Activated CD4-positive, alpha-beta T cell treated with anti-CD3 and anti-CD28 coated beads for 36 hours (primary cell): ENCODE results near the gene ZNF358. TPM values are rescaled to one million over a fixed set of nuclear protein-coding genes. Genes with fewer than 3 reads are reported as not detected.
A peak's percentile ranks its signal among the peaks of the same experiment; 100 is the strongest.

ENCODE experiments used
- ATAC-seq: fragments of 200-7000 bp; cut with Tn5 transposase; one replicate; pipeline ENCODE4 v1.10.0; 2021; ENCODE audit warnings: mild to moderate bottlenecking, moderate library complexity
- CTCF ChIA-PET: fragments of 350-600 bp; sonication (Branson Sonifier 250); formaldehyde crosslinking; loops from one replicate; lab custom pipeline; 2021; ENCODE audit warnings: antibody characterized with exemption; lab: Charles Lee
- POLR2A ChIA-PET: fragments of 350-600 bp; sonication (Branson Sonifier 250); formaldehyde crosslinking; loops from one replicate; lab custom pipeline; 2021; ENCODE audit warnings: antibody characterized with exemption, inconsistent platforms; lab: Charles Lee
- DNase-seq: peaks from one replicate; pipeline ENCODE4 v3.0.0-alpha.2; 2020
- H3K27ac Mint-ChIP-seq: one replicate; pipeline ENCODE4 v1.8.0; 2021; ENCODE audit warnings: mixed read lengths
- H3K27me3 Mint-ChIP-seq: one replicate; pipeline ENCODE4 v1.8.0; 2021; ENCODE audit warnings: mixed read lengths
- H3K36me3 Mint-ChIP-seq: one replicate; pipeline ENCODE4 v1.8.0; 2021; ENCODE audit warnings: low read depth, mixed read lengths
- H3K4me1 Mint-ChIP-seq: one replicate; pipeline ENCODE4 v1.8.0; 2021; ENCODE audit warnings: mixed read lengths
- H3K4me3 Mint-ChIP-seq: one replicate; pipeline ENCODE4 v1.8.0; 2021; ENCODE audit warnings: mild to moderate bottlenecking, moderate library complexity, mixed read lengths
- H3K9me3 Mint-ChIP-seq: one replicate; pipeline ENCODE4 v1.8.0; 2021; ENCODE audit warnings: low read depth, mixed read lengths
- intact Hi-C, 2 experiments: fragments of 100-400 bp; cut with DNase I in 1 of 2; cut with micrococcal nuclease in 1 of 2; formaldehyde crosslinking; loops; one replicate each; pipeline versions ENCODE4 v1.14.2 to v1.15.1; 2022 to 2024; cut with DNase I, micrococcal nuclease
- total RNA-seq, 2 experiments: library from RNA; stranded (reverse); gene quantifications; one replicate each; pipeline ENCODE4 v1.2.3, GENCODE V29; 2021

Gene ZNF358
- total RNA-seq, 2 experiments from 2014 or later: 5.1 to 8.5 TPM

- intact Hi-C loops: loop anchor here (1.0 kb wide), 8 partner anchors 12 to 1097 kb away; partner anchors contain the start of genes PET100 (in 1 of the 2), PEX11G (in 1 of the 2) and XAB2 (in 1 of the 2)
- peaks cover 11% of the 10 kb centered on the region for H3K4me1 Mint-ChIP-seq
- DNase-seq: peak; percentile 100
- H3K27me3 Mint-ChIP-seq: no peaks in the 10 kb centered on the region
- POLR2A ChIA-PET: interaction anchor here (1.0 kb wide), 1 partner anchor 17 kb away, joined by 3 read pairs; no protein-coding TSS in a partner anchor
- peak within 1 kb of the TSS; percentile 76 for H3K27ac Mint-ChIP-seq
- H3K9me3 Mint-ChIP-seq: no peaks in the 10 kb centered on the region
- CTCF ChIA-PET: interaction anchor here (0.5 to 1.5 kb wide), 9 partner anchors 9 to 354 kb away, joined by 3 to 7 read pairs (median 4); partner anchors contain the start of gene PNPLA6
- peak; percentile 96 for ATAC-seq
- H3K4me3 Mint-ChIP-seq: peak within 1 kb of the TSS; percentile 61
- H3K36me3 Mint-ChIP-seq: peaks cover 2% of the 10 kb centered on the region
Measured at GRCh38 chr19:7522072-7522922, 6.4 kb downstream of the ZNF358 start, which contains the start of gene MCOLN1. Gene MCOLN1 (plus strand): TSS chr19:7522624. CDS start chr19:7522751, 127 bp downstream.

GRCh38 chr19:7522923-7523667 lies 7.2 kb downstream of the ZNF358 start:
- H3K4me1 Mint-ChIP-seq: peaks cover 11% of the 10 kb centered on the region
- ATAC-seq: no peak
- no peak for DNase-seq
- H3K9me3 Mint-ChIP-seq: no peaks in the 10 kb centered on the region
- H3K4me3 Mint-ChIP-seq: peak overlapping the region; percentile 61
- peaks cover 3% of the 10 kb centered on the region for H3K36me3 Mint-ChIP-seq
- ChIA-PET CTCF (interaction anchor here (0.6 to 1.5 kb wide), 9 partner anchors 8 to 871 kb away, joined by 3 to 5 read pairs (median 3); a partner anchor contains a TSS), POLR2A (interaction anchor here (0.6 kb wide), 1 partner anchor 58 kb away, joined by 3 read pairs; no protein-coding TSS in a partner anchor)
- H3K27me3 Mint-ChIP-seq: no peaks in the 10 kb centered on the region
- no peak overlapping the region for H3K27ac Mint-ChIP-seq
- intact Hi-C loops: loop anchor here (1.0 kb wide), 8 partner anchors 11 to 1098 kb away; partner anchors contain the start of genes PET100 (in 1 of the 2), PEX11G (in 1 of the 2) and XAB2 (in 1 of the 2)

- Mint-ChIP-seq H3K27ac (no peak overlapping the region), H3K27me3 (no peaks in the 10 kb centered on the region), H3K4me3 (no peak overlapping the region), H3K36me3 (peaks cover 4% of the 10 kb centered on the region), H3K4me1 (peaks cover 11% of the 10 kb centered on the region), H3K9me3 (no peaks in the 10 kb centered on the region)
- ATAC-seq: no peak
- no peak for DNase-seq
- intact Hi-C loops: no loop called here
- POLR2A ChIA-PET: interaction anchor here (0.6 kb wide), 1 partner anchor 422 kb away, joined by 3 read pairs; no protein-coding TSS in a partner anchor
- CTCF ChIA-PET: no interaction called here
Measured at GRCh38 chr19:7524523-7524922, 8.6 kb downstream of the ZNF358 start.

- ChIA-PET CTCF (interaction anchor here (0.6 kb wide), 1 partner anchor 347 kb away, joined by 7 read pairs; no protein-coding TSS in a partner anchor), POLR2A (interaction anchor here (0.6 kb wide), 1 partner anchor 423 kb away, joined by 3 read pairs; no protein-coding TSS in a partner anchor)
- intact Hi-C loops: no loop called here
- DNase-seq (no peak), ATAC-seq (no peak)
- Mint-ChIP-seq H3K36me3 (peaks cover 5% of the 10 kb centered on the region), H3K27ac (no peak overlapping the region), H3K9me3 (no peaks in the 10 kb centered on the region), H3K4me3 (no peak overlapping the region), H3K27me3 (no peaks in the 10 kb centered on the region), H3K4me1 (peaks cover 11% of the 10 kb centered on the region)
Measured at GRCh38 chr19:7524992-7525739, 9.3 kb downstream of the ZNF358 start.

- Mint-ChIP-seq H3K4me1 (peaks cover 11% of the 10 kb centered on the region), H3K4me3 (no peak overlapping the region), H3K9me3 (no peaks in the 10 kb centered on the region), H3K36me3 (peaks cover 8% of the 10 kb centered on the region), H3K27ac (no peak overlapping the region), H3K27me3 (no peaks in the 10 kb centered on the region)
- ATAC-seq (no peak), DNase-seq (no peak)
- CTCF ChIA-PET: interaction anchor here (0.6 to 0.7 kb wide), 2 partner anchors 181 to 346 kb away, joined by 4 to 7 read pairs; no protein-coding TSS in a partner anchor
- intact Hi-C loops: no loop called here
- POLR2A ChIA-PET: no interaction called here
Measured at GRCh38 chr19:7526059-7526929, 10.4 kb downstream of the ZNF358 start.

- ChIA-PET POLR2A (no interaction called here), CTCF (no interaction called here)
- Mint-ChIP-seq H3K27me3 (no peaks in the 10 kb centered on the region), H3K4me1 (peaks cover 3% of the 10 kb centered on the region), H3K9me3 (no peaks in the 10 kb centered on the region), H3K27ac (no peak overlapping the region), H3K4me3 (no peak overlapping the region), H3K36me3 (peaks cover 10% of the 10 kb centered on the region)
- intact Hi-C loops: no loop called here
- ATAC-seq: no peak
- DNase-seq: no peak
Measured at GRCh38 chr19:7527516-7528191, 11.8 kb downstream of the ZNF358 start.

- ChIA-PET CTCF (no interaction called here), POLR2A (no interaction called here)
- intact Hi-C loops: no loop called here
- peaks cover 10% of the 10 kb centered on the region for H3K36me3 Mint-ChIP-seq
- no peaks in the 10 kb centered on the region for H3K9me3 Mint-ChIP-seq
- H3K27me3 Mint-ChIP-seq: no peaks in the 10 kb centered on the region
- no peak overlapping the region for H3K4me3 Mint-ChIP-seq
- H3K27ac Mint-ChIP-seq: no peak overlapping the region
- no peak for ATAC-seq
- peaks cover 6% of the 10 kb centered on the region for H3K4me1 Mint-ChIP-seq
- DNase-seq: no peak
Measured at GRCh38 chr19:7528192-7528519, 12.3 kb downstream of the ZNF358 start.

GRCh38 chr19:7528522-7529245 lies 12.8 kb downstream of the ZNF358 start:
- POLR2A ChIA-PET: no interaction called here
- H3K9me3 Mint-ChIP-seq: no peaks in the 10 kb centered on the region

GRCh38 chr19:7529246-7529600 lies 13.3 kb downstream of the ZNF358 start:
- intact Hi-C loops: no loop called here
- H3K4me1 Mint-ChIP-seq: peaks cover 8% of the 10 kb centered on the region
- no peak overlapping the region for H3K27ac Mint-ChIP-seq
- H3K9me3 Mint-ChIP-seq: no peaks in the 10 kb centered on the region
- H3K4me3 Mint-ChIP-seq: no peak overlapping the region
- H3K36me3 Mint-ChIP-seq: peaks cover 10% of the 10 kb centered on the region
- H3K27me3 Mint-ChIP-seq: no peaks in the 10 kb centered on the region
- DNase-seq (no peak), ATAC-seq (no peak)
- ChIA-PET CTCF (no interaction called here), POLR2A (no interaction called here)

More at GRCh38 chr19:7528522-7529245, 12.8 kb downstream of the ZNF358 start:
- H3K4me1 Mint-ChIP-seq: peaks cover 5% of the 10 kb centered on the region
- DNase-seq: no peak
- no peak overlapping the region for H3K27ac Mint-ChIP-seq
- no peak overlapping the region for H3K4me3 Mint-ChIP-seq
- ATAC-seq: no peak
- H3K36me3 Mint-ChIP-seq: peaks cover 10% of the 10 kb centered on the region
- CTCF ChIA-PET: no interaction called here
- intact Hi-C loops: no loop called here
- H3K27me3 Mint-ChIP-seq: no peaks in the 10 kb centered on the region
